OCI-LY7 (cell line): ENCODE measurements around the gene GLI3.

Source experiments
- EZH2phosphoT487 ChIP-seq: fragments of 200-600 bp; sonication (generic); IDR thresholded peaks from 2 replicates; pipeline ENCODE4 v1.6.1; 2018; ENCODE audit warnings: low read depth, borderline replicate concordance, mild to moderate bottlenecking, mixed run types, antibody characterized with exemption, low read length, moderate library complexity, mixed read lengths
- TF ChIP-seq, protein P1 (sequence below): fragments of 200-600 bp; sonication (generic); conservative IDR thresholded peaks from 2 replicates; pipeline ENCODE4 v1.5.1; 2014; ENCODE audit warnings: mild to moderate bottlenecking, antibody characterized with exemption, low read length, moderate library complexity, mixed read lengths

GRCh38 chr7:41970941-41971340 lies 266.1 kb downstream of the GLI3 start:
- TF ChIP-seq, protein P1, sequence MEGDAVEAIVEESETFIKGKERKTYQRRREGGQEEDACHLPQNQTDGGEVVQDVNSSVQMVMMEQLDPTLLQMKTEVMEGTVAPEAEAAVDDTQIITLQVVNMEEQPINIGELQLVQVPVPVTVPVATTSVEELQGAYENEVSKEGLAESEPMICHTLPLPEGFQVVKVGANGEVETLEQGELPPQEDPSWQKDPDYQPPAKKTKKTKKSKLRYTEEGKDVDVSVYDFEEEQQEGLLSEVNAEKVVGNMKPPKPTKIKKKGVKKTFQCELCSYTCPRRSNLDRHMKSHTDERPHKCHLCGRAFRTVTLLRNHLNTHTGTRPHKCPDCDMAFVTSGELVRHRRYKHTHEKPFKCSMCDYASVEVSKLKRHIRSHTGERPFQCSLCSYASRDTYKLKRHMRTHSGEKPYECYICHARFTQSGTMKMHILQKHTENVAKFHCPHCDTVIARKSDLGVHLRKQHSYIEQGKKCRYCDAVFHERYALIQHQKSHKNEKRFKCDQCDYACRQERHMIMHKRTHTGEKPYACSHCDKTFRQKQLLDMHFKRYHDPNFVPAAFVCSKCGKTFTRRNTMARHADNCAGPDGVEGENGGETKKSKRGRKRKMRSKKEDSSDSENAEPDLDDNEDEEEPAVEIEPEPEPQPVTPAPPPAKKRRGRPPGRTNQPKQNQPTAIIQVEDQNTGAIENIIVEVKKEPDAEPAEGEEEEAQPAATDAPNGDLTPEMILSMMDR = no peak
- TF ChIP-seq EZH2phosphoT487 = no peak
